HG03039 (cell line): ENCODE measurements around the gene TUSC7.

Experiments
- ATAC-seq: cut with Tn5 transposase; IDR thresholded peaks from one replicate; pipeline ENCODE4 v1.9.1; 2021; ENCODE audit warnings: mild to moderate bottlenecking, moderate library complexity; ENCODE audit not compliant: unreplicated experiment

The TUSC7 gene

DNA sequence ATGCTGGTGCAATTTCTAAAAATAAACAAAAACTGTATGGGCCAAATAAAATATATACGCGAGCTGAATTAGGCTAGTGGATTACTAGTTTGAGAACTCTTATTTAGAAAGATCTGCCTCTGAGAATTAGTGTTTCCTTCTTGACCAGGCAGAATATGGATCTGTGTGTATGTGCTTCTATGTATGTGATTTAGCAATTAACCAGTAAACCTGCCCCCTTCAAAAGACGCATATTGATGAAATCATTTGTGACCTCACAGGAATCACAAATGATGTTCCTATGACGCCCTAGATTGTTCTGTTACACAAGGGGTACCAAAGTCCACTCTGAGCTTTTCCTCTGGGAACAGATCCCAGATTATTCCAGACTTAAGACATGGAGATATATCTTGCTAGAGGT is at the start of gene TUSC7:
TUSC7 (plus strand) TSS at position 301 of the 400 bp plus-strand sequence.
- no peak for ATAC-seq

DNA sequence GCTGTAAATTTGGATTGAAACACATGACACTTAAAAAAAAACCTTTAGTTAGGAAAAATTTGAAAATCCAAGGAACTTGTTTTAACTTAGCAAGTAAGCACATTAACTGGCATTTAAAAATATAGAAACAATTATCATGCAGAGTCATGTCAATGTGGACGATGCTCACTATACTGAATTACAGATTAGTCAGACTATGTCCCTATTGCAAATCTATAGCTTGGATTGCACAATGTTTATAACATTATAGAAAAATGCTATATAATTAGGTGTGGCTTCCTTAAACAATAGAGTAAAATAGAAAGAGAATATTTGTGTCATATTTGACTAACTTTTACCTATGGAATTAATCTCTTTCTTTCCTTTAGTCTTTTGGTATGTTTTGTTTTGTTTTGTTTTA is 48.4 kb upstream of the TUSC7 start:
- no peak for ATAC-seq

DNA sequence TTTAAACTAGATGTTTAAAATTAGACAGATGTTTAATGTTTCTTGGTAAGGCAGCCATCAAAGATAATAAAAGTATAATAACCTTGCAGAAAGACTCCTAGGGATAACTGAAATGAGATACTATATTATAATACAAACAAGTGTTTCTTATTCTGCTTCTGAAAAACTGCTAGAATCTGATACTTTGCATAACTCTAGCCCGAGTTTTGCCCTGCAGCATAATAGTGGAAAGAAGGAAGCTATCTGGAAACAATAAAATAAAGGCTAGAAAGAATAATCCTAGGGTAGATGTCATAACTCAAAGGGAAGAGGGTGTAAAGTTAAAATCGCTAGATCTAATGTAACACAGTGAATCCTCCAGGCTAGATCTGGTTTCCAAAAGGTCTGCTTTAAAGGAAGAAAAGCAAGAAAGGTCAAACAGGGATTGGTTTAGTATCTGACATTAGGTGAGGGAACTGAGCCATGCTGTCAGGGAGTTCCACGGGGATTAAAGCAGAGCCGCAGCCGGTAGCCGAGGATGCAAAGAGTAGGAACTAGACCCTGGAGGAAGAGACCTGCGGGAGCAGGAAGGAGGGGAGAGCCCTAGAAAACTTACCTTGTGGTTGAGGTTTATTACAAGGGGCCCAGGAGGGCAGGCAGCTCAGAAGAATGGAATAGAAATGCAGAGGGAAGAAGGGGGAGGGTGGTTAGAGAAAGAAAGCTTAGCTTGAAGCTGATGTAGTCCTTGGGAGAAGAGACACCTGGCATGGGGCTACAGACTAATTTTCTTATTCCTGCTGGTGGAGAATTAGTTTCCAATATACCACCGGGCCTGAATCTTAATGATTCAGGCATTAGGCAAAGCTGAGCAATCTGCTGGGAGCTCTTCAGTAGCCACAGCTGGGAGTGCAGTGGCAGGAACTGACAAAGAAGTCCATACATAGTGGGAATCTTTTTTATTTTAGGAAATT is 46.1 kb upstream of the TUSC7 start:
- ATAC-seq: no peak

GRCh38 chr3:116667324-116667723 is 42.3 kb upstream of the TUSC7 start:
- ATAC-seq: no peak

GRCh38 chr3:116667791-116668190 is 41.8 kb upstream of the TUSC7 start:
- ATAC-seq: no peak

GRCh38 chr3:116669576-116669975 is 40.0 kb upstream of the TUSC7 start:
- ATAC-seq: no peak

DNA sequence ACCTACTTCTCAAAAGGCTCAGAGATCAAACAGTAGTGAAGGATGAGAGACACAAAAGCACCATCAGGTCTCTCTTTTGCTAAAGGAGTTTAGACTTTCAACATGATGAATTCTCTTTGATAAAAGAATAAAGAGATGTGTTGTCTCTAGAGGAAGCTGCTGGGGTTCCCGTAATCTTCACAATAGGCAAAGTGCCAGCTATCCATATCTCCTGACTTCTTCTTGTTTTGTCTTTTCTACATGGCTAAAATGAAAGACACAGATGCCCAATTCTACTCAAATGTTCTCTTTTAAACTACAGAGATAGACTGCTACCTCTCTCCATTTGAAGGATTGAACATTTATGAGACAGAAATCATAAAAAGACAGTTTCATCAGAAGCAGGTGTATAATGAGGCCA is 38.4 kb upstream of the TUSC7 start:
- no peak for ATAC-seq

- ATAC-seq: no peak
Observed at GRCh38 chr3:116678853-116679252, 30.7 kb upstream of the TUSC7 start.

GRCh38 chr3:116691041-116691440 is 18.5 kb upstream of the TUSC7 start:
- no peak for ATAC-seq

- no peak for ATAC-seq
Observed at GRCh38 chr3:116701070-116701469, 8.5 kb upstream of the TUSC7 start.

GRCh38 chr3:116702334-116702733 is 7.2 kb upstream of the TUSC7 start:
- ATAC-seq: no peak

DNA sequence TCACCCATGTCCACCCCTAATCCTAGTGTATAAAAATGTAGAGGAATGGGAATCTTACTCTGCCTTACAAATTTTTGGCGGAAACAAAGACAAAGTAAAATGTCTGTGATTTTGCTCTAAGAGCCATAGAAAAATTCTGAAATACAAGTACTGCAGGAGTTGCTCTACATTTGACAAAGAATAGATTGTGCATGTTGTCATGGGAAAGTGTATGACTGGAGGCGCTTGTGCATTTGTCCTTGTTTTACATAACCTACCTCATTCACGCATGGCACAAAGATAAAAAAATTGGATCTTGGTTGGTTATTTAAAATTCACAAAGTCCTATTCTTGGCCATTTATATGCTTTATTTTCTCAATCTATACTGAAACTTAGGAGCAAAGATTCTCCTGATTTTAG is 2.0 kb upstream of the TUSC7 start:
- ATAC-seq: no peak

DNA sequence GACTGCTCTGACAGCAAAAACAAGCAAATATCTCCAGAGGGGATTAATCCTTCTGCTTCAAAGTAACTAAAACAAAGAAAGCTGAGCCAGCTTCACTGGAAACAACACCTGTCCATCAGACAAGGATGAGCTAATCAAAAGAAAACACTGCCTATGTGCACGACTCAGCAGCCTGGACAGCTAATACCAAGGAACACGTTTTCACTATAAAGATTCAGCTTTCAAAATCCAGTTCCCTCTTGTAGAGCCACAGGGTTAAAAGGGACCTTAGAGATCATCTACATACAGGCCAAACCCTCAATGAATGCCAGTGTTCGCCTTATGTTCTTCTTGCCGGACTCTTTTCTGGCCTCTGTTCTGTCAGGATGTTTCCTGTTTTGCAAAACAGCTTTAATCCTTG is 6.9 kb downstream of the TUSC7 start:
- no peak for ATAC-seq

- no peak for ATAC-seq
Observed at GRCh38 chr3:116717566-116717965, 8.0 kb downstream of the TUSC7 start.

DNA sequence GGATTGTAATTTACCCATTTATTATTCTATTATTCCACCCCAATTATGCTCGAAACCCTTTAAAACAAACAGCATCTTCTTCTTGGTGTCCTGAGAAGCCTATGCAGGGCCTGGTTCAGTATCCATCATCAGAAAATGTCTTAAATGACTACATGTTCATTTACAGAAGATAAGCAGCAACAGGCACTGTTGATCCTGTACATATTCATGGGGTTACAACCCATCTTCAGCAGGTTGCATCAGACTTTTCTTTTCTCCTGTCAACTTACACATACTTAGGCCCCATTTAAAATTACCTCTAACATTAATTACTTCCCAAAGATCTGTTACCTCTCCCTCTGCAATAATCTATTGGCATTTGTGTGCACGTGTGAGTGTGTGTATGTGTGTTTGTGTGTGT is 18.9 kb downstream of the TUSC7 start:
- ATAC-seq: no peak

DNA sequence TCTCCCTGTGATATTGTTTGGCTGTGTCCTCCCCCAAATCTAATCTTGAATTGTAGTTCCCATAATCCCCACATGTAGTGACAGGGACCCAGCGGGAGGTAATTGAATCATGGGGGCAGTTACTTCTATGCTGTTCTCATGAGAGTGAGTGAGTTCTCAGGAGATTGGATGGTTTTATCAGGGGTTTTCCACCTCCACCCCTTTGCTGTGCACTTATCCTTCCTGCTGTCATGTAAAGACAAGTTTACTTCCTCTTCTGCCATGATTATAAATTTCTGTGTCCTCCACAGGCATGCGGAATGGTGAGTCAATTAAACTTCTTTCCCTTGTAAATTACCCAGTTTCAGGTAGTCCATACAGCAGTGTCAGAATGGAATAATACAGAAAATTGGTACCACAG is 24.7 kb downstream of the TUSC7 start:
- no peak for ATAC-seq

- ATAC-seq: no peak
Observed at GRCh38 chr3:116739678-116740077, 30.1 kb downstream of the TUSC7 start.

DNA sequence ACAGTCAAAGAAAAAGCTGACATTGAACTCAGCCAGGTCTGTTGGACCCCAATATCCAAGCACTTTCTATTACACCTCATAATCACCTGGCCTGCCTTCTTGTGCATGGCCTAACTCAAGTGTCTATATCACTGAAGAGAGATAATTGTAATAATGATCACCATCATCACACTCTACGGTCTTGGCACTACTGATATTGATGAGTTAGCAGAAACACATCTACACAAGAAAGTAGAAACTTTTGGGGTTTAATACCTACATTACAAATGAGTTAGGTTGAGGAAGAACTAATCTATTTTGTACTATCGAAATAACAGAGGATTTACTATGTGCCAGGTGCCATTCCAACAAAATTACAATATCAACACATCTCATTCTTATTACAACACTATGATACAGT is 30.7 kb downstream of the TUSC7 start:
- no peak for ATAC-seq

DNA sequence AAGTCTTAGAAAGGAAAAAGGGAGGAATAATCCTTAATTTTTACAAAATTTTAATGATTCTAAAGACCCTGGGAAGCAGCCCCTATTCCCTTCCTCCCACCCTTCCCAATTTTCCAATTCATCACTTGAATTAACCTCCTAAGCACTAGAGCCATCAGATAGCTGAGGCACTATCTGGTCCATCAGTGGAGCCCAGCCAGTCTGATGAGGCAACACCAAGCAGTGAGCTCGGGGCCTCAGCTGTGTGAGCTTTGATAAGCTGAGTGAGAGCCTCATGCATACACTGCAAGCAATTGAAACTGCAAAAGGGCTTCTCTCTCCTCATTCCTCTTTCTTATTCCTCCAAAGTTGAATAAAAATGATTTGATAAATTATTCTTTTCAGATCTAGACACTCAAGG is 31.9 kb downstream of the TUSC7 start:
- ATAC-seq: no peak

DNA sequence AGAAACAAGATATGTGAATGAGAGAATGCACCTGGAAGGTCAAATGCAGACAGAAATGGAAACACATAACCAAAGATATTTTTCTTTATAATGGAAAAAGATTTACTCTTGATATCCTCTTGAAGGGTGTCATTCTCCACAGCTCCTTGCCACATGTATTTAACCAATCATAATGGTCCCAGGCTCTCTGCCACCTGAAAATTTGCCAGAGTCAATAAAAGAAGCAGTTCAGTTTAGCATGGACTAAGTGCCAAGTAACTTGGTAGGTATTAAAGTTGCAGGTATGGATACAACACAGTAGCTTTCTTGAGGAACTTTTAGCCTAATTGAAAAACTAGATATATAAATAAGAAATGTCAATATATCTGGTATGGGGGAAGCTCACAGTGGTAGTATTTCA is 33.5 kb downstream of the TUSC7 start:
- ATAC-seq: no peak

- ATAC-seq: no peak
Observed at GRCh38 chr3:116749388-116749787, 39.8 kb downstream of the TUSC7 start.

- ATAC-seq: no peak
Observed at GRCh38 chr3:116757315-116757714, 47.7 kb downstream of the TUSC7 start.

- ATAC-seq: no peak
Observed at GRCh38 chr3:116759316-116759715, 49.7 kb downstream of the TUSC7 start.
